ENCODE measurements around the gene NRG3. TPM values are rescaled to one million over a fixed set of nuclear protein-coding genes. Genes with fewer than 3 reads are reported as not detected.

NRG3 gene
- total RNA-seq, 2 experiments from 2014 or later = not detected

- ATAC-seq (no peak), DNase-seq (no peak)
- H3K9me3 Mint-ChIP-seq (ENCODE audit: low read depth) = peaks cover 10% of the 10 kb centered on the region
These were observed 403.6 kb downstream of the NRG3 start for GRCh38 chr10:82278401-82279182.

GRCh38 chr10:82282782-82283456, 407.9 kb downstream of the NRG3 start:
- Mint-ChIP-seq H3K27me3 (no peaks in the 10 kb centered on the region), H3K27ac (no peak overlapping the region), H3K4me1 (no peaks in the 10 kb centered on the region), H3K9me3 (ENCODE audit: low read depth) (peaks cover 10% of the 10 kb centered on the region), H3K36me3 (no peaks in the 10 kb centered on the region), H3K4me3 (no peak overlapping the region)
- ATAC-seq = no peak
- CTCF ChIA-PET = no interaction called here
- no peak for DNase-seq

More at GRCh38 chr10:82278401-82279182, 403.6 kb downstream of the NRG3 start:
- no peaks in the 10 kb centered on the region for H3K27me3 Mint-ChIP-seq
- H3K36me3 Mint-ChIP-seq = no peaks in the 10 kb centered on the region
- no peak overlapping the region for H3K4me3 Mint-ChIP-seq
- CTCF ChIA-PET = interaction anchor here (0.7 kb wide), 1 partner anchor 1898 kb away, joined by 3 read pairs; no protein-coding TSS in a partner anchor
- no peaks in the 10 kb centered on the region for H3K4me1 Mint-ChIP-seq
- H3K27ac Mint-ChIP-seq = no peak overlapping the region

DNA sequence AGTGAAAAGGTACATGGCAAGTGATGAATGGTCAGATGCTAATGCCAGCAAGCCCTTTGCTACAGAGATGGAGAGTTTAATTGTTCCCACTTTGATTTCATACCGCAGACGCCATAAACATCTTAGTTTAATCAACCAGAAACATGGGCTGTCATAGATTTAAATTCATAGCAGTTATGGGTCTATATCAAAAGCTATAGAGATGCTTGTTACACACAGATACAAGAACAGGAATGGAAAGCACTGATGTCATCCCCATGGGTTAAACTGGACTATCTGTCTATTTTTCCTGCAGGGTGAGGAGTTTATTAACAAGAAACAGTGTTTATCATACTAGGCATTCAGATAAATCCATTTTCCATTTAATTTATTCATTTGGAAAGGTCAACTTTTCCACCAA, 409.2 kb downstream of the NRG3 start:
- no peaks in the 10 kb centered on the region for H3K4me1 Mint-ChIP-seq
- H3K4me3 Mint-ChIP-seq = no peak overlapping the region
- peaks cover 10% of the 10 kb centered on the region for H3K9me3 Mint-ChIP-seq (ENCODE audit: low read depth)
- DNase-seq (no peak), ATAC-seq (no peak)
- H3K27ac Mint-ChIP-seq = no peak overlapping the region
- no peaks in the 10 kb centered on the region for H3K36me3 Mint-ChIP-seq
- H3K27me3 Mint-ChIP-seq = no peaks in the 10 kb centered on the region
- CTCF ChIA-PET = no interaction called here

DNA sequence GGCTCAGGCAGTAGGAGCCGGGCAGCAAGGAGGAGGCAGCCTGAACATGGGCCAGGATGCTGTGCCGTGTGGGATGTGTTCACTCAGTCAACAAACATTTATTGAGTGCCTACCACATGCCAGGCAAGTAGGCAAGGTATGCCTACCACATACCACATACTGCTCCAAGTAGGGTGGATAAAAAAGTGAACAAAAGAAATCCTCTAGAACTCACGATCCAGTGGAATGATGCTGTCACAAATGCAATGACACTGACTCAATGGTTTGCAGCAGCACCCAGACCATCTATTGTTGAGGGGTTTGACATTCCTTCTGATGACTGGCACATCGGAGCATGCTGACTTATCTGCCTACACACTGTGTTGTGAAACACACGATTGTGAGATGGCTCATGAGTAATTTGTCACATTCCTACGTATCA, 413.5 kb downstream of the NRG3 start:
- no peak overlapping the region for H3K27ac Mint-ChIP-seq

DNA sequence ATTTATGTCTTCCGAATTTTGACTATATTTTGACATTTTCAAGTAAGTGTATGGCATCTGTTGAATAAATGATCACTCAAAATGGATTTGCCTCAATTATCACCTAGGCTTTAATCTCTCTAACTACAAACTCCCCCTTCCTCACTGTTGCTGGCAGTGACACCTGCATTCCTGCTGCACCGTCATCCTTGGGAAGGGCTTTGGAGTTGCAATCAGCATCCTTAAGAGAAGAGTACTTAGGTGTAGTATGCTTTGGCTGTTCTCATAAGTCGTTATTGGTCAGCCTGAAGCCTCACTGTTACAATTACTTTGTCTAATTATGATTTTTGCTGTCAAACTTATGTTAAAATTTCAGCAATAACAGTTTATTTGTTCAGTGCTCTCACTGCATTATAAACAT, 415.0 kb downstream of the NRG3 start:
- Mint-ChIP-seq H3K4me1 (no peaks in the 10 kb centered on the region), H3K27ac (no peak overlapping the region)
- ATAC-seq = no peak

More for the DNA sequence above, 413.5 kb downstream of the NRG3 start:
- no peaks in the 10 kb centered on the region for H3K36me3 Mint-ChIP-seq
- no peak for ATAC-seq
- no peak for DNase-seq
- H3K4me3 Mint-ChIP-seq = no peak overlapping the region
- no peaks in the 10 kb centered on the region for H3K27me3 Mint-ChIP-seq
- H3K9me3 Mint-ChIP-seq (ENCODE audit: low read depth) = no peaks in the 10 kb centered on the region
- CTCF ChIA-PET = no interaction called here
- H3K4me1 Mint-ChIP-seq = no peaks in the 10 kb centered on the region

DNA sequence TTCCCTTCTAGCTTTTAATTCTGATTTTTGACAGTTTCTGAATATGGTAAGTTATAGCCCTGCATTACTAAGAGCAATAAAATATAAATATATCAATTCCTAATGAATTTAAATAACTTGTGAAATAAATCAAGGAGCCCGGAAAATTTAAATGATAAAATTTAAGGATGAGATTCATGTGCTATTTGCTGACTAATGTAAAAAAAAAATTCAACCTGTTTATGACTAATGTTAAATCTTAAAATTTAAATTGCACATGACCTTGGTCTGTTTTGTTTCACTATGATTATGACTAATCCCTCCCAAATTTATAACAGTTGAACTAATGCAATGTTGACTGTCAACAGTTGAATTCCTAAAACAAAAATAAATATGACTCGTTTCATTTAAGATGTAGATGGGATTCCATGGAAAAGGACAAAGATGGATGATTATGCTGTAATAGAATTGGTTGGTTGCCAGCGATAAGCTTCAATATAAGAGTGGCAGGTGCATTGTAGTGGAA, 419.9 kb downstream of the NRG3 start:
- H3K27me3 Mint-ChIP-seq = no peaks in the 10 kb centered on the region
- H3K4me3 Mint-ChIP-seq = no peak overlapping the region
- peaks cover 8% of the 10 kb centered on the region for H3K9me3 Mint-ChIP-seq (ENCODE audit: low read depth)
- no peak for DNase-seq
- H3K27ac Mint-ChIP-seq = no peak overlapping the region
- no peaks in the 10 kb centered on the region for H3K36me3 Mint-ChIP-seq
- no peaks in the 10 kb centered on the region for H3K4me1 Mint-ChIP-seq
- CTCF ChIA-PET = no interaction called here
- ATAC-seq = no peak

More for the DNA sequence above, 415.0 kb downstream of the NRG3 start:
- CTCF ChIA-PET = no interaction called here
- Mint-ChIP-seq H3K4me3 (no peak overlapping the region), H3K9me3 (ENCODE audit: low read depth) (no peaks in the 10 kb centered on the region), H3K36me3 (no peaks in the 10 kb centered on the region), H3K27me3 (no peaks in the 10 kb centered on the region)
- no peak for DNase-seq

DNA sequence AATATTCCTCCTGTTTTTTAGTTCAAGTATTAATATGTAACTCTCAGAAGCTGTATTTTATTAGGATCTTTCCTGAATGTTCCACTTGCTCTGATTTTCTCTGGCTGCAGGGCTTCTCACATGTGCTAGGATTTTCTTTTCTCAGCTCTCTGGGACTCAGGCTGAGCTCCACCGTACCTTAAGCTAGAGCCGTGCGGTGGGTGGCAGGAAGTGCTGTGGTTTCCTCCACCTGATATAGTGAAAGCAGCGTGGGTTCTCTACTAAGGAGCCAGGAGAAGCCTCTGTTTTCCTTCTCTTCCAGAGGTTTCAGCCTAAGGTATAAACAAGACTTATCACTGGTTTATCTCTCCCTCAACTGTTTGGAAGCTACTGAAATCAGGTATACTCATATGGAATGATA, 433.6 kb downstream of the NRG3 start:
- CTCF ChIA-PET = no interaction called here
- ATAC-seq (no peak), DNase-seq (no peak)
- H3K4me3 Mint-ChIP-seq = no peak overlapping the region
- H3K9me3 Mint-ChIP-seq (ENCODE audit: low read depth) = peaks cover 6% of the 10 kb centered on the region
- no peak overlapping the region for H3K27ac Mint-ChIP-seq
- H3K36me3 Mint-ChIP-seq = no peaks in the 10 kb centered on the region
- no peaks in the 10 kb centered on the region for H3K4me1 Mint-ChIP-seq
- H3K27me3 Mint-ChIP-seq = no peaks in the 10 kb centered on the region

DNA sequence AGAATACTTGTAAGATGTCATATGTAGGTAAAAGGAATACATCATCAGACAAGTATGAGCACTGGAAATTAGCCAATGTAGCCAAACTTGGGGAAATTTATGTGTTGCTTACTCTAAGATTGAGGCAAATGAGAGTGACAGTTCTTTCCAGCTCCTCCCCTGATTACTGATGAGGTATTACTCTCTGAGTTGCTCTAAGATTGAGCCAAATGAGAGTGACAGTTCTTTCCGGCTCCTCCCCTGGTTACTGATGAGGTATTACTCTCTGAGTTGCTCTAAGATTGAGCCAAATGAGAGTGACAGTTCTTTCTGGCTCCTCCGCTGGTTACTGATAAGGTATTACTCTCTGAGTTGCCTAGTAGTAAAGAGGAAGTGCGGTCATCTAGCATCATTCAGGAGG, 435.8 kb downstream of the NRG3 start:
- Mint-ChIP-seq H3K9me3 (ENCODE audit: low read depth) (peaks cover 6% of the 10 kb centered on the region), H3K27ac (no peak overlapping the region), H3K36me3 (no peaks in the 10 kb centered on the region), H3K4me3 (no peak overlapping the region), H3K4me1 (no peaks in the 10 kb centered on the region), H3K27me3 (no peaks in the 10 kb centered on the region)
- DNase-seq (no peak), ATAC-seq (no peak)
- CTCF ChIA-PET = no interaction called here

- no peaks in the 10 kb centered on the region for H3K27me3 Mint-ChIP-seq
- ATAC-seq (no peak), DNase-seq (no peak)
- no peaks in the 10 kb centered on the region for H3K4me1 Mint-ChIP-seq
- no peaks in the 10 kb centered on the region for H3K36me3 Mint-ChIP-seq
- H3K4me3 Mint-ChIP-seq = no peak overlapping the region
- CTCF ChIA-PET = no interaction called here
- peaks cover 6% of the 10 kb centered on the region for H3K9me3 Mint-ChIP-seq (ENCODE audit: low read depth)
- no peak overlapping the region for H3K27ac Mint-ChIP-seq
These were observed 438.4 kb downstream of the NRG3 start for GRCh38 chr10:82313401-82313800.

GRCh38 chr10:82318534-82318933, 443.5 kb downstream of the NRG3 start:
- Mint-ChIP-seq H3K9me3 (ENCODE audit: low read depth) (no peaks in the 10 kb centered on the region), H3K4me3 (no peak overlapping the region), H3K27ac (no peak overlapping the region), H3K4me1 (no peaks in the 10 kb centered on the region), H3K36me3 (no peaks in the 10 kb centered on the region), H3K27me3 (no peaks in the 10 kb centered on the region)
- ATAC-seq (no peak), DNase-seq (no peak)
- CTCF ChIA-PET = no interaction called here

GRCh38 chr10:82319074-82319473, 444.1 kb downstream of the NRG3 start:
- no peaks in the 10 kb centered on the region for H3K36me3 Mint-ChIP-seq
- H3K9me3 Mint-ChIP-seq (ENCODE audit: low read depth) = no peaks in the 10 kb centered on the region
- no peak overlapping the region for H3K27ac Mint-ChIP-seq
- H3K4me1 Mint-ChIP-seq = no peaks in the 10 kb centered on the region
- no peaks in the 10 kb centered on the region for H3K27me3 Mint-ChIP-seq
- no peak for DNase-seq
- CTCF ChIA-PET = no interaction called here
- H3K4me3 Mint-ChIP-seq = no peak overlapping the region
- ATAC-seq = no peak

- CTCF ChIA-PET = no interaction called here
- no peak for DNase-seq
- H3K27me3 Mint-ChIP-seq = no peaks in the 10 kb centered on the region
- no peak overlapping the region for H3K4me3 Mint-ChIP-seq
- H3K9me3 Mint-ChIP-seq (ENCODE audit: low read depth) = no peaks in the 10 kb centered on the region
- no peaks in the 10 kb centered on the region for H3K36me3 Mint-ChIP-seq
- ATAC-seq = no peak
- H3K4me1 Mint-ChIP-seq = no peaks in the 10 kb centered on the region
- no peak overlapping the region for H3K27ac Mint-ChIP-seq
These were observed 444.6 kb downstream of the NRG3 start for GRCh38 chr10:82319562-82319961.

DNA sequence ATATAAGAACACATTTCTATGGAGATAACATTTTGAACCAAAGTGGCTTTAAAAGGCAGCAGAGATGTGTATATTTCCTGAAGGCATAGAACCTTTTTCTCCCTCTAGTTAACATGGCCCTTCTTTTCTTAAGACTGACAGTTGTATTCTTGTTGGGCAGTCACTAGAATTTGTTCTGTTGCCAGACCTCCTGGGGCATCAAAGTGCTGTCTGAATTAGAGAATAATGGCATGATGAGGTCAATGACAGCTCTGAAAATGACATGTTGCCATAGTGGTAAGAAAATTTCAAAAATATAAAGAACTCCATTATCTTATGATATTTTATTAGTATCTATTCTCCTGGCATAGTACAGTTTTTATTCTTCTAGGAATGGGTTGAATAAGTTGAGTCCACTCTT, 446.7 kb downstream of the NRG3 start:
- Mint-ChIP-seq H3K27me3 (no peaks in the 10 kb centered on the region), H3K27ac (no peak overlapping the region), H3K4me3 (no peak overlapping the region), H3K36me3 (no peaks in the 10 kb centered on the region), H3K4me1 (no peaks in the 10 kb centered on the region), H3K9me3 (ENCODE audit: low read depth) (no peaks in the 10 kb centered on the region)
- DNase-seq = no peak
- no peak for ATAC-seq
- CTCF ChIA-PET = no interaction called here

GRCh38 chr10:82331716-82332115, 456.7 kb downstream of the NRG3 start:
- Mint-ChIP-seq H3K27me3 (no peaks in the 10 kb centered on the region), H3K4me3 (no peak overlapping the region), H3K36me3 (no peaks in the 10 kb centered on the region), H3K27ac (no peak overlapping the region), H3K9me3 (ENCODE audit: low read depth) (no peaks in the 10 kb centered on the region), H3K4me1 (no peaks in the 10 kb centered on the region)
- ATAC-seq (no peak), DNase-seq (no peak)
- CTCF ChIA-PET = no interaction called here
